Measurements from ENCODE around the gene KLRF2.

The KLRF2 gene

DNA sequence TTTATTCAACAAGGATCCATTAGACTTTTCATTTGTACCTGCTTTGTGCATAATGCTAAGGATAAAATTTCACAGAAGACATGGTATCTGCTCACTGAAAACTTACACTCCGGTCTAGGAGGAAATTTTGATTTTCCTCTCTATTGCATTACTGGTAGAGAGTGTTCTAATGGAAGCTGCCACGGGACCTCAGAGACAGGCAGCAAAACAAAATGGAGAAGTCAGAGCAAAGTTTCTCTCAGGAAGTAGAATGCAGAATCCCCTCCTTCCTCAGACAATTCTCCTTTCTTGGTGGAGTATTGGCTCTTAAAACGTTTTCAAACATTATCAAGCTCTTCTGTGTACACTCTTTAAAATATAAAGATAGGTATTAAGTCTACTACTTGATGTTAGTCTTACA is 24.4 kb upstream of the KLRF2 start:
- no peak for DNase-seq (ENCODE audit: low read depth)
- no peak overlapping the region for H3K4me3 ChIP-seq (ENCODE audit: low read length)
- no peak for TF ChIP-seq CTCF (conservative IDR thresholded peaks at IDR 0.05; ENCODE audit: low read length)

GRCh38 chr12:9858135-9858534 is 23.2 kb upstream of the KLRF2 start:
- no peak for TF ChIP-seq CTCF (conservative IDR thresholded peaks at IDR 0.05; ENCODE audit: low read length)
- no peak for DNase-seq (ENCODE audit: low read depth)
- no peak overlapping the region for H3K4me3 ChIP-seq (ENCODE audit: low read length)

- peak overlapping the region; percentile 10 for H3K4me3 ChIP-seq (ENCODE audit: low read length)
- no peak for DNase-seq (ENCODE audit: low read depth)
- no peak for TF ChIP-seq CTCF (conservative IDR thresholded peaks at IDR 0.05; ENCODE audit: low read length)
These were observed 16.2 kb upstream of the KLRF2 start for GRCh38 chr12:9864913-9865675.

- H3K4me3 ChIP-seq (ENCODE audit: low read length): peak overlapping the region; percentile 33
- DNase-seq (ENCODE audit: low read depth): no peak
- TF ChIP-seq CTCF (conservative IDR thresholded peaks at IDR 0.05; ENCODE audit: low read length): no peak
These were observed 14.4 kb upstream of the KLRF2 start for GRCh38 chr12:9866860-9867269.

DNA sequence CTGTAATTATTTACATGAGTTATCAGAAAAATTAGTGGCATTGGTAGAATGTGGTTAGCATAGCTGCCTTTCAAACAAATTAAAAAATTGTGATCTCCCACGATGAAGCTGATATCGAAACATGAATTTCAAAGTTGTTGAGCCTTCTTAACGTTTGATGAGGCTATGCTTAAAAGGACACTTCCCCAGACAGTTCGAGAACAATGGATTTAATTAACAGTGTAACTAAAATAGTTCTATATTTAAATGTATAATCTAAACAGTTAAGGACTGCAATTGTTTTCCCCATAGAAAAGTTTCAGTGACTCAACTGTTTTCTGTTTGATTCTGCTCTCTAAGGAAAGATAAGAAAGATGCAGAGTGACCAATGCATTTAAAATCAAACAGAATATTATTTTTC is 13.8 kb upstream of the KLRF2 start:
- no peak for TF ChIP-seq CTCF (conservative IDR thresholded peaks at IDR 0.05; ENCODE audit: low read length)
- no peak for DNase-seq (ENCODE audit: low read depth)
- H3K4me3 ChIP-seq (ENCODE audit: low read length): peak overlapping the region; percentile 33

- H3K4me3 ChIP-seq (ENCODE audit: low read length): peak overlapping the region; percentile 59
- DNase-seq (ENCODE audit: low read depth): no peak
- no peak for TF ChIP-seq CTCF (conservative IDR thresholded peaks at IDR 0.05; ENCODE audit: low read length)
These were observed 12.9 kb upstream of the KLRF2 start for GRCh38 chr12:9868311-9868801.

GRCh38 chr12:9868951-9869306 is 12.4 kb upstream of the KLRF2 start:
- peak overlapping the region; percentile 59 for H3K4me3 ChIP-seq (ENCODE audit: low read length)
- no peak for TF ChIP-seq CTCF (conservative IDR thresholded peaks at IDR 0.05; ENCODE audit: low read length)
- DNase-seq (ENCODE audit: low read depth): no peak
